Measurements from ENCODE around the gene OR6K3. TPM values are rescaled to one million over a fixed set of nuclear protein-coding genes. Genes with fewer than 3 reads are reported as not detected.
"Not testable (repeated sequence)": the region's sequence is repeated elsewhere in the genome, so short reads cannot be mapped to it uniquely, and the experiment has no call there.

The OR6K3 gene
- total RNA-seq, 4 donors from 2014 or later: not detected

- TF ChIP-seq EP300 (IDR thresholded peaks at IDR 0.05): no peak
- no peak for TF ChIP-seq CTCF (IDR thresholded peaks at IDR 0.05)
- TF ChIP-seq POLR2A (IDR thresholded peaks at IDR 0.05): no peak
- H3K4me1 ChIP-seq: no peaks in the 10 kb centered on the region
- H3K27ac ChIP-seq: no peak overlapping the region
- 45 to 51% methylated on average over 1 of the region's 1 CpG for WGBS, 2 donors
- no peak overlapping the region for H3K4me3 ChIP-seq
- no peaks in the 10 kb centered on the region for H3K36me3 ChIP-seq
- no peak for DNase-seq (ENCODE audit: low spot score in 2 of 2)
- H3K27me3 ChIP-seq: no peaks in the 10 kb centered on the region
- no peaks in the 10 kb centered on the region for H3K9me3 ChIP-seq
Observed at GRCh38 chr1:158689110-158689509, 31.4 kb downstream of the OR6K3 start.

- DNase-seq (ENCODE audit: low spot score in 2 of 2); H3K9me3 ChIP-seq; H3K36me3 ChIP-seq; H3K4me1 ChIP-seq; H3K27ac ChIP-seq; H3K27me3 ChIP-seq; H3K4me3 ChIP-seq: not testable (repeated sequence)
- WGBS, 2 donors: 75 to 84% methylated on average over 1 of the region's 1 CpG
Observed at GRCh38 chr1:158688343-158688742, 32.2 kb downstream of the OR6K3 start.

GRCh38 chr1:158687037-158687436 lies 33.5 kb downstream of the OR6K3 start:
- TF ChIP-seq EP300 (IDR thresholded peaks at IDR 0.05) (no peak), POLR2A (IDR thresholded peaks at IDR 0.05) (no peak), CTCF (IDR thresholded peaks at IDR 0.05) (no peak)
- Histone ChIP-seq H3K4me3 (no peak overlapping the region), H3K27ac (no peak overlapping the region), H3K36me3 (no peaks in the 10 kb centered on the region), H3K4me1 (no peaks in the 10 kb centered on the region), H3K9me3 (no peaks in the 10 kb centered on the region), H3K27me3 (no peaks in the 10 kb centered on the region)
- DNase-seq (ENCODE audit: low spot score in 2 of 2): no peak

GRCh38 chr1:158686111-158687009 lies 34.2 kb downstream of the OR6K3 start, which contains the start of gene SPTA1:
TSS of gene SPTA1 (minus strand) at chr1:158686715. CDS start at chr1:158686517, 198 bp downstream.
- no peak for DNase-seq (ENCODE audit: low spot score in 2 of 2)
- TF ChIP-seq CTCF (IDR thresholded peaks at IDR 0.05) (no peak), POLR2A (IDR thresholded peaks at IDR 0.05) (no peak), EP300 (IDR thresholded peaks at IDR 0.05) (no peak)
- H3K27me3 ChIP-seq: no peaks in the 10 kb centered on the region
- no peaks in the 10 kb centered on the region for H3K4me1 ChIP-seq
- H3K9me3 ChIP-seq: no peaks in the 10 kb centered on the region
- no peaks in the 10 kb centered on the region for H3K36me3 ChIP-seq
- 66 to 67% methylated on average over 7 of the region's 7 CpGs for WGBS, 2 donors
- no peak within 1 kb of the TSS for H3K27ac ChIP-seq
- H3K4me3 ChIP-seq: no peak within 1 kb of the TSS

GRCh38 chr1:158685085-158685484 lies 35.4 kb downstream of the OR6K3 start:
- 77 to 79% methylated on average over 7 of the region's 7 CpGs for WGBS, 2 donors
- no peak for TF ChIP-seq CTCF (IDR thresholded peaks at IDR 0.05)
- TF ChIP-seq EP300 (IDR thresholded peaks at IDR 0.05): no peak
- no peak for TF ChIP-seq POLR2A (IDR thresholded peaks at IDR 0.05)
- Histone ChIP-seq H3K27me3 (no peaks in the 10 kb centered on the region), H3K9me3 (no peaks in the 10 kb centered on the region), H3K27ac (no peak overlapping the region), H3K36me3 (no peaks in the 10 kb centered on the region), H3K4me3 (no peak overlapping the region), H3K4me1 (no peaks in the 10 kb centered on the region)
- no peak for DNase-seq (ENCODE audit: low spot score in 2 of 2)

Measured in tibial nerve (tissue), 4 donors.